Epithelial cell of esophagus (primary cell): ENCODE measurements around the gene MRPL18.
"Not testable (repeated sequence)": the region's sequence is repeated elsewhere in the genome, so short reads cannot be mapped to it uniquely, and the experiment has no call there.

Experiments used
- DNase-seq: peaks from one replicate; pipeline ENCODE4 v3.0.0; 2010; ENCODE audit warnings: low read depth
- H3K4me3 ChIP-seq: 2 replicates; pipeline ENCODE4 v1.5.1; 2011; ENCODE audit warnings: mild to moderate bottlenecking, low read length, control low read depth
- TF ChIP-seq, protein P1 (sequence below): IDR thresholded peaks from 2 replicates; pipeline ENCODE4 v1.5.1; 2011; ENCODE audit warnings: low read depth, mild to moderate bottlenecking, low read length, control low read depth, inconsistent platforms; ENCODE audit not compliant: insufficient read depth; ENCODE audit errors: missing control alignments

MRPL18 gene

DNA sequence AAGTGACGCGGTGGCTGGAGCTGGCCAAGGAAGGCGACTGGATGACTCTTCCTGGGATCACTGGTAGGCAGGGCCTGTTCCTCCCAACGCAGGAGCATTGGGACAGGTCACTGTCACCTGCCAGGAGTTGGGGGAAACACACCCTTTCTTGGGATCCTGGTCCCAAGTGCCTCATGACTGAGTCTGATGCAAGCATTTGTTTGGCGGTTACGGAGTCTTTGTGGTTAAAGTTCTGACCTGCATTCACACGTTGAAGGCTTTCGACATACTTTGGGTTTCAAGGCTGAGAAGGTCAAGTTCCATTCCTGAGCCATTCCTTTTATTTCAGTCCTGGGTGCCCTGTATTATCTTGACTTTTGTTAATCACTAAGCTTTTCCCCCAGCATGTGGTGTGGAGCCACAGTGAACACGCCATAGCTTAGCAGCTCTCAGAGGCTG lies 15.8 kb downstream of the MRPL18 start:
- H3K4me3 ChIP-seq, result no peak overlapping the region
- DNase-seq, result peak; percentile 64
- TF ChIP-seq, protein P1, sequence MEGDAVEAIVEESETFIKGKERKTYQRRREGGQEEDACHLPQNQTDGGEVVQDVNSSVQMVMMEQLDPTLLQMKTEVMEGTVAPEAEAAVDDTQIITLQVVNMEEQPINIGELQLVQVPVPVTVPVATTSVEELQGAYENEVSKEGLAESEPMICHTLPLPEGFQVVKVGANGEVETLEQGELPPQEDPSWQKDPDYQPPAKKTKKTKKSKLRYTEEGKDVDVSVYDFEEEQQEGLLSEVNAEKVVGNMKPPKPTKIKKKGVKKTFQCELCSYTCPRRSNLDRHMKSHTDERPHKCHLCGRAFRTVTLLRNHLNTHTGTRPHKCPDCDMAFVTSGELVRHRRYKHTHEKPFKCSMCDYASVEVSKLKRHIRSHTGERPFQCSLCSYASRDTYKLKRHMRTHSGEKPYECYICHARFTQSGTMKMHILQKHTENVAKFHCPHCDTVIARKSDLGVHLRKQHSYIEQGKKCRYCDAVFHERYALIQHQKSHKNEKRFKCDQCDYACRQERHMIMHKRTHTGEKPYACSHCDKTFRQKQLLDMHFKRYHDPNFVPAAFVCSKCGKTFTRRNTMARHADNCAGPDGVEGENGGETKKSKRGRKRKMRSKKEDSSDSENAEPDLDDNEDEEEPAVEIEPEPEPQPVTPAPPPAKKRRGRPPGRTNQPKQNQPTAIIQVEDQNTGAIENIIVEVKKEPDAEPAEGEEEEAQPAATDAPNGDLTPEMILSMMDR, result no peak

DNA sequence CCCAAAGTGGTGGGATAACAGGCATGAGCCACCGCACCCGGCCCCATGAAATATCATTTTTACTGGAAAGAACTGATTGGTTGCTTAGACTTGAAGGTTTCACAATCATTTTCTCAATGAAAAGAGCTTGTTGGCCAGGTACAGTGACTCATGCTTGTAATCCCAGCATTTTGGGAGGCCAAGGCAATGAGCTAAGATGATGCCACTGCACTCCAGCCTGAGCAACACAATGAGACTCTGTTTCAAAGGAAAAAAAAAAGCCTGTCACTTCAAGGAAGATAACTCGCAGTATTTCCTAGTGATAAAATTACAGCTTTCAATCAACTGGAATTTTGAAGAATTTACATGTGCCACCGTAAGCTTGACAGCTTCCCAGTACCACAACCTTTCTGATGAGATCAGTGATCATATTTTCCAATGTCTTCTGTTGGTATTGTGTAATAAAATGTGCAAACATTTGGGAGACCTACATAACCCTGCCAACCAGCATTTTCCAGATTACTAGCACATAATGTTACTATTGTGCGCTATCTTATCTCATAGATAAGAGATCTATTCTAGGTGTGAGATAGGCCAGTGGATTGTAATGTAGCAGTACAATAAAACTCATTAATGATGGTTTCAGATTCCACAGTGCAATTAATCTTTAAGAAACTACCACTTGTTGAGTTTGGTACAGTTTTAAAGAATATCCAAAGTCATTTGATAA lies 17.0 kb downstream of the MRPL18 start:
- TF ChIP-seq, protein P1, result no peak
- no peak overlapping the region for H3K4me3 ChIP-seq
- DNase-seq, result peak; percentile 89

DNA sequence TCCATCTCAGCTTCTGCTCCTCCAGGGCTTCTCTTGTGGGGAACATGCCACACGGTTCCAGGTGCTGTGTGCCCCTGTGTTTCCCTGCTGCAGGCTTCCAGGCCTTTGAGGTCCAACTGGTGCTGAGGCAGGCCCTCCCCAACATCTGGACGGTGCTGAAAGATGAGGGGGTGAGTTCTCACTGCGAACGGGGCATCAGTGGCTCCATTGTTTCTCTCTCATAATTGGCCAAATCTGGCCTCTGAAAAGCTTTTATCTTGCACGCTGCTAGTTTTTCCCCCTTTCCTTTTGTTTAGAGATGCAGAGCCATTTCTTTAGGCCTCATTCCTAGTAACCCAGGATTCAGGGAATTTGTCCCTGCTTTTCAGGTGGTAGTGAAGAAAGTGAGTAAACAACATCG lies 18.4 kb downstream of the MRPL18 start:
- DNase-seq, result no peak
- no peak overlapping the region for H3K4me3 ChIP-seq
- TF ChIP-seq, protein P1, result no peak

DNA sequence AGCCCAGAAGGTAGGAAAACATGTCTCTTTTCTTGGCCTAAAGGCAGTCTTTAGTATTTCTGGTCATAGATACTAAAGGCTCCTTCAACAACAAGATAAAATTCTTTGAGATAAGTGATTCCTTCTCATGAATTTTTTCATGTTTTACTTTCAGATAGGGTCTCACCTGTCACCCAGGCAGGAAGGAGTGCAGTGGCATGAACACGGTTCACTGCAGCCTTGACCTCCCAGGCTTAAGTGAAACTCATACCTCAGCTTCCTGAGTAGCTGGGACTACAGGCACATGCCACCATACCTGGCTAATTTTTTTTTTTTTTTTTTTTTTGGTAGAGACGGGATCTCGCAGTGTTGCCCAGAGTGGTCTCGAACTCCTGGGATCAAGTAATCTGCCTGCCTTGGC lies 18.9 kb downstream of the MRPL18 start:
- H3K4me3 ChIP-seq, result no peak overlapping the region
- TF ChIP-seq, protein P1, result no peak
- DNase-seq, result no peak

DNA sequence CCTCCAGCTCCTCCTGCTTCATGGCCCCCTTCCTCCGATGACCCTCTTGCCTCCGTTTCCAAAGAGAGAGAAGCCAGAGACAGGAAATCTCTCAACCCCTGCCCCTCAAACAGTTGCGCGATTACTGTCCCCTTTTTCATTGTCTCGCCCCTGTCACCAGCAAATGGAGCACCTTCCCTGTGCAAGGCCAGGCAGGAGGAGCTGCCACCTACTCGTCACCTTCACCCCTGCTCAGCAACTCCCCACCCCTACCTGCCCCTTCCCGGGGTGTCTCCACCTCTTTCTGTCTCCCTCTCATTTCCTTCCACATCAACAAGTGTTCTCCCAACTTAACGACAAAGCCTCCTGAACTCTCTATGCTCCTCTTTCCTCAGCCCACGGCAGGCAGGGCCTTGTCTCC lies 23.5 kb downstream of the MRPL18 start:
- H3K4me3 ChIP-seq, result no peak overlapping the region
- TF ChIP-seq, protein P1, result no peak
- no peak for DNase-seq

DNA sequence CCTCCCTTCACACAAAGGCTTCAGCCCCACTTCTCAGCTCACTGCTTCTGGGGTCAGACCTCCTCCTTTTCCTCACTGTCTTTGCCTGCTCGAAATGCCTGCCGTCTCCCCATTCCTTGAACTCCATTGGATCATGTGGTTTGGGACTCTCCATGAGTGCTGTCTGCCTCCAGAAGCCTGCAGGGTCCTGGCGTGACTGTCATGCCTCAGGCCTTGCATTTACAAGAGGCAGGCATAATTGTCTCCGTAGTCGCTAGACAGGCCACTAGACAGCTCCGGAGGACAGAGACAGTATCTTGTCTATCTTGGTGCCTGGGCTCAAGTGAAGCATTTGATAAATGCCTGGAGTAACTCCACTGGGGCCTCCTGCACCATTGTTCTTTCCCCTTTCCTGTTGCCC lies 25.1 kb downstream of the MRPL18 start:
- H3K4me3 ChIP-seq, result no peak overlapping the region
- DNase-seq, result no peak
- TF ChIP-seq, protein P1, result no peak

DNA sequence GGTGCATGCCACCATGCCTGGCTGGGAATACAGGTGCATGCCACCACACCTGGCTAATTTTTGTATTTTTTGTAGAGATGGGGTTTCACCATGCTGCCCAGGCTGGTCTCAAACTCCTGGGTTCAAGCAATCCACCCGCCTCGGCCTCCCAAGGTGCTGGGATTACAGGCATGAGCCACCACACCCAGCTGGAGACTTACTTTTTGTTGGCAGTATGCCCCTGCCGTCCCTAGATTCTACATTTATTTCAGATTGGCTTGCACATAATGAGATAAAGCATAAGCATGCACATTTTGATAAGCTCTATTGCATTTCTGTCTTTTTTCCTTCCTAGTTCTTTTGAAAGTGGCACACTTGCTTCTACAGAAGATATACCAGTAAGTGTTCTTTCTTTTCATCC lies 26.5 kb downstream of the MRPL18 start:
- not testable (repeated sequence) for H3K4me3 ChIP-seq, DNase-seq
